SK-N-SH (cell line): ENCODE results near the gene COL5A2. TPM values are rescaled to one million over a fixed set of nuclear protein-coding genes. Genes with fewer than 3 reads are reported as not detected.

ENCODE experiments used
- CTCF ChIA-PET: fragments of 300-600, 350-600 bp; formaldehyde crosslinking; extraction: SDS; loops from one replicate; lab custom pipeline; 2021; lab: Yijun Ruan, JAX
- POLR2A ChIA-PET: fragments of 350-600 bp; sonication (Branson Sonifier 250); formaldehyde crosslinking; extraction: SDS; loops from one replicate; lab custom pipeline; 2020; ENCODE audit warnings: antibody characterized with exemption, inconsistent platforms; lab: Yijun Ruan, JAX
- DNase-seq: peaks from one replicate; pipeline ENCODE4 v3.0.0; 2012
- H2AFZ ChIP-seq: fragments of 200-600 bp; sonication (generic); 2 replicates; pipeline ENCODE4 v1.8.1; 2016; ENCODE audit warnings: antibody characterized with exemption, mild to moderate bottlenecking, low read depth
- H3F3A ChIP-seq: fragments of 200-600 bp; sonication (generic); replicated peaks from 2 replicates; pipeline ENCODE3; 2016; ENCODE audit warnings: antibody characterized with exemption, mild to moderate bottlenecking; ENCODE audit not compliant: insufficient read depth
- H3K27ac ChIP-seq, 2 experiments: fragments of 200-500 bp in 1 of 2; fragments of 200-600 bp in 1 of 2; sonication (Bioruptor generic) in 1 of 2; sonication (generic), shearing (Covaris generic) in 1 of 2; 2 replicates each; pipeline versions ENCODE4 v1.5.1 to v1.6.1; 2014 to 2016; ENCODE audit warnings: low read depth in 2 of 2, inconsistent platforms in 1 of 2, low read length in 1 of 2, mild to moderate bottlenecking in 1 of 2, mixed read lengths in 1 of 2
- H3K27me3 ChIP-seq: fragments of 200-600 bp; sonication (generic), shearing (Covaris generic); 2 replicates; pipeline ENCODE4 v1.6.1; 2016; ENCODE audit warnings: mixed run types; ENCODE audit not compliant: insufficient read depth
- H3K36me3 ChIP-seq, 2 experiments: fragments of 200-500 bp in 1 of 2; fragments of 200-600 bp in 1 of 2; sonication (Bioruptor generic) in 1 of 2; sonication (generic) in 1 of 2; replicated peaks in 1 of 2; 2 replicates each; pipeline versions ENCODE3 to v1.5.1; 2014 to 2016; ENCODE audit warnings: low read length in 1 of 2, mild to moderate bottlenecking in 1 of 2; ENCODE audit not compliant: insufficient read depth in 2 of 2, control insufficient read depth in 1 of 2
- H3K4me1 ChIP-seq, 2 experiments: fragments of 200-500 bp in 1 of 2; fragments of 200-600 bp in 1 of 2; sonication (Bioruptor generic) in 1 of 2; sonication (generic), shearing (Covaris generic) in 1 of 2; 2 replicates each; pipeline versions ENCODE4 v1.5.1 to v1.6.1; 2014 to 2016; ENCODE audit warnings: low read depth in 1 of 2, low read length in 1 of 2, mixed run types in 1 of 2; ENCODE audit not compliant: insufficient read depth in 2 of 2, control insufficient read depth in 1 of 2
- H3K4me2 ChIP-seq: fragments of 200-600 bp; sonication (generic), shearing (Covaris generic); 2 replicates; pipeline ENCODE4 v1.6.1; 2017; ENCODE audit warnings: mixed run types
- H3K4me3 ChIP-seq, 2 experiments: fragments of 200-500 bp in 1 of 2; fragments of 200-600 bp in 1 of 2; sonication (Bioruptor generic) in 1 of 2; sonication (generic), shearing (Covaris generic) in 1 of 2; 2 replicates each; pipeline versions ENCODE4 v1.5.1 to v1.8.1; 2014 to 2016; ENCODE audit warnings: low read depth in 2 of 2, inconsistent platforms in 1 of 2, low read length in 1 of 2, mild to moderate bottlenecking in 1 of 2, mixed read lengths in 1 of 2, moderate library complexity in 1 of 2
- H3K79me2 ChIP-seq: fragments of 200-600 bp; sonication (generic); 2 replicates; pipeline ENCODE4 v1.8.1; 2017; ENCODE audit warnings: mild to moderate bottlenecking; ENCODE audit not compliant: insufficient read depth
- H3K9ac ChIP-seq: fragments of 200-600 bp; sonication (generic); 2 replicates; pipeline ENCODE4 v1.6.1; 2017; ENCODE audit warnings: mixed run types
- H3K9me2 ChIP-seq: fragments of 200-600 bp; sonication (generic); 2 replicates; pipeline ENCODE4 v1.6.1; 2017; ENCODE audit warnings: mixed run types
- H3K9me3 ChIP-seq: fragments of 200-600 bp; sonication (generic); 2 replicates; pipeline ENCODE4 v1.6.1; 2017; ENCODE audit warnings: mixed run types, mild to moderate bottlenecking, moderate library complexity
- H4K20me1 ChIP-seq: fragments of 200-600 bp; sonication (generic); 2 replicates; pipeline ENCODE4 v1.6.1; 2017; ENCODE audit warnings: mild to moderate bottlenecking, mixed run types; ENCODE audit not compliant: insufficient read depth
- EP300 ChIP-seq, 2 experiments: IDR thresholded peaks; 2 replicates each; pipeline versions ENCODE4 v1.4.0 to v1.6.1; 2012; ENCODE audit warnings: borderline replicate concordance in 1 of 2, low read depth in 1 of 2, low read length in 1 of 2
- FOSL2 ChIP-seq: IDR thresholded peaks from 2 replicates; pipeline ENCODE4 v1.4.0; 2012; ENCODE audit warnings: low read depth, mild to moderate bottlenecking, moderate library complexity, borderline replicate concordance
- GABPA ChIP-seq: IDR thresholded peaks from 2 replicates; pipeline ENCODE4 v1.4.0; 2012; ENCODE audit warnings: low read depth, mild to moderate bottlenecking
- GATA2 ChIP-seq: sonication (generic); formaldehyde crosslinking; IDR thresholded peaks from 2 replicates; pipeline ENCODE4 v1.5.0; 2020; ENCODE audit warnings: mild to moderate bottlenecking, missing genetic modification reagents
- JUND ChIP-seq: IDR thresholded peaks from 2 replicates; pipeline ENCODE4 v1.4.0; 2012
- MAX ChIP-seq: IDR thresholded peaks from 2 replicates; pipeline ENCODE4 v1.4.0; 2012; ENCODE audit warnings: low read depth
- MXI1 ChIP-seq: IDR thresholded peaks from 2 replicates; pipeline ENCODE4 v1.6.1; 2012; ENCODE audit warnings: mild to moderate bottlenecking, low read depth, low read length, improper control_type of control experiment
- NFIC ChIP-seq: IDR thresholded peaks from 2 replicates; pipeline ENCODE4 v1.4.0; 2012; ENCODE audit warnings: borderline replicate concordance
- NRF1 ChIP-seq: IDR thresholded peaks from 2 replicates; pipeline ENCODE4 v1.6.1; 2012; ENCODE audit warnings: low read depth, mild to moderate bottlenecking, low read length
- PBX3 ChIP-seq: IDR thresholded peaks from 2 replicates; pipeline ENCODE4; 2012
- RAD21 ChIP-seq: IDR thresholded peaks from 2 replicates; pipeline ENCODE4 v1.6.1; 2012; ENCODE audit warnings: mild to moderate bottlenecking, low read length
- RFX5 ChIP-seq: IDR thresholded peaks from 2 replicates; pipeline ENCODE4 v1.6.1; 2012; ENCODE audit warnings: mild to moderate bottlenecking, improper control_type of control experiment, low read length
- RXRA ChIP-seq: IDR thresholded peaks from 2 replicates; pipeline ENCODE4 v1.4.0; 2012; ENCODE audit warnings: low read depth, mild to moderate bottlenecking, borderline replicate concordance
- SMC3 ChIP-seq: IDR thresholded peaks from 2 replicates; pipeline ENCODE4 v1.6.1; 2012; ENCODE audit warnings: low read depth, low read length, improper control_type of control experiment
- TAF1 ChIP-seq: IDR thresholded peaks from 2 replicates; pipeline ENCODE4 v1.6.1; 2012; ENCODE audit warnings: low read depth, mild to moderate bottlenecking, low read length, moderate library complexity, borderline replicate concordance
- TEAD4 ChIP-seq: IDR thresholded peaks from 2 replicates; pipeline ENCODE4 v1.4.0; 2012; ENCODE audit warnings: mild to moderate bottlenecking, borderline replicate concordance; ENCODE audit not compliant: insufficient read depth
- ZBTB33 ChIP-seq: IDR thresholded peaks from 2 replicates; pipeline ENCODE4 v1.4.0; 2012; ENCODE audit warnings: low read depth, borderline replicate concordance
- polyA plus RNA-seq, 3 experiments: library from polyadenylated mRNA; depleted of rRNA; stranded (reverse); fragments of >200 nt; gene quantifications; 2 replicates each; pipeline ENCODE4 v1.2.3, GENCODE V29; 2012
- TF ChIP-seq, protein P1 (sequence below): fragments of 150-350 bp; IDR thresholded peaks from 2 replicates; pipeline ENCODE4 v1.6.1; 2017; ENCODE audit warnings: antibody characterized with exemption, low read length, low read depth, borderline replicate concordance

Gene COL5A2
- polyA plus RNA-seq, 1 of the 3 experiments (the other 2 are of a cell fraction): 20.4 TPM

DNA sequence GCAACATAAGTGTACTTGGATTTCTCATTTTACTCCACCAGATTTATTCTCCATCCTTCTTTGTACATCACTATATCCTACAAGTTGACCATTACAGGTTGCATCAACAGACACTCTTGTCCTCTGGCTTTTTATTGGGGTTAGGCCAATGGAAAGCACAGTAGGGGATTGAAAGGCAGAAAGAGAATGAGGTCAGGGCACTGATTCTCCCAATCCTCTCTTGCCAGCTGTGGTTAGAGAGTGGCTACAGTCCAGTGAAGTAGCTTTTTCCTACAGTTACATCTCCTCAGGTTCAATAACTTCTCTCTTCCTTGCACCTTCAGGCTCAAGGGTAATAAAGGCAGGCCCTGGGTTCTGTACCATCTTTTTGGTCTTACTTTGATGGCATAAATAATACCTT is 20.2 kb upstream of the COL5A2 start:
- Histone ChIP-seq H3K4me2 (no peak overlapping the region), H3K9me3 (peaks cover 7% of the 10 kb centered on the region; the same call in 1 of the 2 replicates), H3K27me3 (no peaks in the 10 kb centered on the region), H3K36me3 (peaks cover 0 to 14% of the 10 kb centered on the region in 2 experiments), H3K27ac (no peak overlapping the region), H2AFZ (no peak overlapping the region), H3K4me1 (peaks cover 0 to 5% of the 10 kb centered on the region in 2 experiments; a peak in 2 of 4 replicates), H3F3A (peaks cover 3% of the 10 kb centered on the region), H3K9ac (no peak overlapping the region), H3K4me3 (no peak overlapping the region), H4K20me1 (no peaks in the 10 kb centered on the region), H3K9me2 (no peaks in the 10 kb centered on the region), H3K79me2 (no peaks in the 10 kb centered on the region)
- ChIA-PET POLR2A (no interaction called here), CTCF (interaction anchor here (1.6 kb wide), 1 partner anchor 26 kb away, joined by 3 read pairs; no protein-coding TSS in a partner anchor)
- no peak for DNase-seq
- TF ChIP-seq EP300 (IDR thresholded peaks at IDR 0.05; ENCODE audit: borderline replicate concordance in 1 of 2, low read depth in 1 of 2, low read length in 1 of 2): no peak
- no peak for TF ChIP-seq JUND
- TF ChIP-seq RAD21: no peak
- TF ChIP-seq GATA2 (CRISPR knock-in tag): no peak
- no peak for TF ChIP-seq MXI1
- TF ChIP-seq RFX5: no peak
- no peak for TF ChIP-seq MAX
- no peak for TF ChIP-seq ZBTB33
- no peak for TF ChIP-seq NFIC
- TF ChIP-seq, protein P1, sequence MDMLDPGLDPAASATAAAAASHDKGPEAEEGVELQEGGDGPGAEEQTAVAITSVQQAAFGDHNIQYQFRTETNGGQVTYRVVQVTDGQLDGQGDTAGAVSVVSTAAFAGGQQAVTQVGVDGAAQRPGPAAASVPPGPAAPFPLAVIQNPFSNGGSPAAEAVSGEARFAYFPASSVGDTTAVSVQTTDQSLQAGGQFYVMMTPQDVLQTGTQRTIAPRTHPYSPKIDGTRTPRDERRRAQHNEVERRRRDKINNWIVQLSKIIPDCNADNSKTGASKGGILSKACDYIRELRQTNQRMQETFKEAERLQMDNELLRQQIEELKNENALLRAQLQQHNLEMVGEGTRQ: no peak
- no peak for TF ChIP-seq SMC3
- TF ChIP-seq TEAD4: no peak
- TF ChIP-seq RXRA: no peak
- TF ChIP-seq PBX3: no peak
- TF ChIP-seq FOSL2: no peak
- no peak for TF ChIP-seq GABPA
- TF ChIP-seq NRF1: no peak
- TF ChIP-seq TAF1: no peak
